RWPE1 (cell line): ENCODE results near the gene CHD9.

Experiments used
- CTCF ChIA-PET: fragments of 350-600 bp; sonication (Branson Sonifier 250); formaldehyde crosslinking; extraction: SDS; loops from one replicate; lab custom pipeline; 2021; lab: Yijun Ruan, JAX
- POLR2A ChIA-PET: fragments of 400-600 bp; formaldehyde crosslinking; extraction: SDS; loops from one replicate; lab custom pipeline; 2020; ENCODE audit warnings: antibody characterized with exemption; ENCODE audit not compliant: low non-redundant PET; lab: Yijun Ruan, JAX
- DNase-seq: peaks from one replicate; pipeline ENCODE4 v3.0.0; 2012; ENCODE audit warnings: low spot score
- H3K27ac ChIP-seq: fragments of 450-650 bp; 2 replicates; pipeline ENCODE4 v1.5.1; 2017
- TF ChIP-seq, protein P1 (sequence below): fragments of 450-650 bp; conservative IDR thresholded peaks from 2 replicates; pipeline ENCODE4 v1.5.1; 2017; ENCODE audit warnings: low read depth, mild to moderate bottlenecking

The CHD9 gene

DNA sequence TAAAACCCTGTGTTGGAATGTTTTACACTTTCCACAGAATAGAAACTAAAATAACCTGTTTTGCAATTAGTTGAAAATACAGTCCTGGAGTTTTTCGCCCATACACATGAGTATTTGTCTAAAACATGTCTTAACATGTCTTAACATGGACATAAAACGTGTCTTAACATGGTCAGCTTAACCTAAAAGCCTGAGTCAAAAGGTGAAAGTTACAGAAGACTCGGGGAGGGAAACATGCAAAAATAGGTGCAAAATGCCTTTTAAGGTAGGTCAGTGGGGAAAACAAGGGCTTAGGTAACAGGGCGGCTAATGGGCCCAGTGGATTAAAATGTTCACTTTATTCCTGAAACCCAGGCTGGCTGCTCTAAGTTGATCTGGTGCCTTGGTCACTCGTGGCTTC lies 323.3 kb downstream of the CHD9 start:
- no peak overlapping the region for H3K27ac ChIP-seq
- DNase-seq = peak; percentile 31
- ChIA-PET POLR2A (no interaction called here), CTCF (interaction anchor here (0.8 kb wide), 1 partner anchor 38 kb away, joined by 3 read pairs; no protein-coding TSS in a partner anchor)
- TF ChIP-seq, protein P1, sequence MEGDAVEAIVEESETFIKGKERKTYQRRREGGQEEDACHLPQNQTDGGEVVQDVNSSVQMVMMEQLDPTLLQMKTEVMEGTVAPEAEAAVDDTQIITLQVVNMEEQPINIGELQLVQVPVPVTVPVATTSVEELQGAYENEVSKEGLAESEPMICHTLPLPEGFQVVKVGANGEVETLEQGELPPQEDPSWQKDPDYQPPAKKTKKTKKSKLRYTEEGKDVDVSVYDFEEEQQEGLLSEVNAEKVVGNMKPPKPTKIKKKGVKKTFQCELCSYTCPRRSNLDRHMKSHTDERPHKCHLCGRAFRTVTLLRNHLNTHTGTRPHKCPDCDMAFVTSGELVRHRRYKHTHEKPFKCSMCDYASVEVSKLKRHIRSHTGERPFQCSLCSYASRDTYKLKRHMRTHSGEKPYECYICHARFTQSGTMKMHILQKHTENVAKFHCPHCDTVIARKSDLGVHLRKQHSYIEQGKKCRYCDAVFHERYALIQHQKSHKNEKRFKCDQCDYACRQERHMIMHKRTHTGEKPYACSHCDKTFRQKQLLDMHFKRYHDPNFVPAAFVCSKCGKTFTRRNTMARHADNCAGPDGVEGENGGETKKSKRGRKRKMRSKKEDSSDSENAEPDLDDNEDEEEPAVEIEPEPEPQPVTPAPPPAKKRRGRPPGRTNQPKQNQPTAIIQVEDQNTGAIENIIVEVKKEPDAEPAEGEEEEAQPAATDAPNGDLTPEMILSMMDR = no peak
